Superior temporal gyrus (tissue), 1 donor: ENCODE data around the gene NPC1.
"Not testable (repeated sequence)": the region's sequence is repeated elsewhere in the genome, so short reads cannot be mapped to it uniquely, and the experiment has no call there.

ENCODE experiments used
- DNase-seq: peaks from one replicate; pipeline ENCODE4 v3.0.0-alpha.2; 2016; ENCODE audit errors: extremely low spot score

NPC1 gene

DNA sequence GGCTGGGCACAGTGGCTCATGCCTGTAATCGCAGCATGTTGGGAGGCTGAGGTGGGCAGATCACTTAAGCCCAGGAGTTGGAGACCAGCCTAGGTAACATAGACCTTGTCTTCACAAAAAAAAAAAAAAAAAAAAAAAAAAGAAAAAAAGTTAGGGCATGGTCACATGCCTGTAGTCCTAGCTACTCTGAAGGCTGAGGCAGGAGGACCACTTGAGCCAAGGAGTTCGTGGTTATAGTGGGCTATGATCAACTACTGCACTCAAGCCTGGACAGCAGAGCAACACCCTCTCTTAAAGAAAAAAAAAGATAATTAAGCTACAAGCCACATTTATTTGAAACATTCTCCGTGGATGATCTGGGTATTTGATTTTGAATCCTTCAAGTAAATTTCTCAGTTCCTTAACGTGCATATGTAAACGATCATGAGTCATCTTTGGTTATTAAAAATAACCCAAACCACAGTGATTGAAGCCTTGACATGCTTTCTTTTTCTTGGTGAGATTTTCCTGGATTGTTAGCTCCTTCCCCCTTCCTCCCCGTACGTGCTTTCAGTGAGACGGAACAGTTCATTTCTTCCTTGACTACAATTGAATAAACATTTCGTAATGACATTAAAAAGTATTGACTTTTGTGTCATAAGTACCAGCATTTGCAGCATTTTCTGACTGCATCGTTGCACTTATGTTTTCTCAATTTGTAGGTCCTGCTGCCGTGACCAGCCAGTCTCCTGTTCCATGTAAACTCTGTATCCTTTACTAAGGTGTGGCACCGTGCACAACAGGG lies 62.7 kb downstream of the NPC1 start:
- DNase-seq: no peak

DNA sequence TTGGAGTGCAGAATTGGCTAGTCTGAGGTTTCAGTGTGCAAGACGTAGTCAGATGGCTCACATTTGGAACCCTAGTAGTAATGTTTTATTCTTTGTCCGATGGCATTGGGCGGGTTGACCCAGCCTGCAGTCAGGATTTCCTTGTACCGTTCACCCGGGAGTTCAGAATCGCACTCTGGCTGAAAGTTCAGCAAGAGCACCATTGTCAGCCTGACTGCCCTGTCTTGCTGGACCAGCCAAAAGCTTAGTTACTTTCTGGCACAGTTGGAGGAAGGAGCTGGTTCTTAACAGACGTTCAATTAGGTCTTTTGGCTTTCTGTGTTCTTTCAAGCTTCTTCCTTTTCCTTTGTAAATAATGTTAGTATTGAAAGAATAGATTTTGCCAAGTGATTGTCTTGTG lies 64.4 kb downstream of the NPC1 start:
- no peak for DNase-seq

DNA sequence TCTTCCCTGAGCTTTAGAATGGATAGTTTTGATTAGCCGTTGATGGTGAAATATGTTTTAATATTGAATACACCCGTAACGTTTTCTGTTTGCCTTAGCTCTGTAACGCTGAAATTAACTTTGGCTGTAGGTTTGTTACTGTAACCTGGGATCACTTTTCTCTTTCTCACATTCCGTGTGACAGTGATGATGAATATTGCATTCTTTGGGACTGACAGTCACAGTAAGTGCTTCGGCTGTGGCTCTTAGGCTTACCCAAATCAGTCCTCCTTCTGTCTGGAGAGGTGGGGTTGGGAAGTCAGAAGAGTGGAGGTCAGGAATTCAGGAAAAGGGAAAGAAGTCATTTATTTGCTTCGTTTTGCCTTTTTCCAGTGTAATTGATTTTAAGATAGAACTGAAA lies 65.0 kb downstream of the NPC1 start:
- DNase-seq: no peak

DNA sequence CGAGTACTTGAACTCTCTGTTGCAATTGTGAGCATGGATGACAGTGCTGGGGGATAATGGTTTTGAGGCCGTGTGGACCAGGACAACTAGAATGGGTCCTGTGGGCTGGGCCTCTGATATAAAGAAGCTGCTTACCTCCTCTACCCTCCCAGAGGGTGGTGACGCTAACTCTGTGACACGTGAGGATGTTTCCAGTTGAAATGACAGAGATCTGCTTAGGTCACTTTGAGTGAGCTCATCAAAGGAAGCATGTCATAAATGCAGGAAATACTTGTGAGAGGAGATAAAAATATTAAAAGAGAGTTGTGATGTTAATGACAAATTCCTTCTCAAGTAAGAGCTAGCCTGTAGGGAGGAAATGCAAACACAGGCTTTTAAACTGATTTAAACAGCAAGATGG lies 66.6 kb downstream of the NPC1 start:
- no peak for DNase-seq

DNA sequence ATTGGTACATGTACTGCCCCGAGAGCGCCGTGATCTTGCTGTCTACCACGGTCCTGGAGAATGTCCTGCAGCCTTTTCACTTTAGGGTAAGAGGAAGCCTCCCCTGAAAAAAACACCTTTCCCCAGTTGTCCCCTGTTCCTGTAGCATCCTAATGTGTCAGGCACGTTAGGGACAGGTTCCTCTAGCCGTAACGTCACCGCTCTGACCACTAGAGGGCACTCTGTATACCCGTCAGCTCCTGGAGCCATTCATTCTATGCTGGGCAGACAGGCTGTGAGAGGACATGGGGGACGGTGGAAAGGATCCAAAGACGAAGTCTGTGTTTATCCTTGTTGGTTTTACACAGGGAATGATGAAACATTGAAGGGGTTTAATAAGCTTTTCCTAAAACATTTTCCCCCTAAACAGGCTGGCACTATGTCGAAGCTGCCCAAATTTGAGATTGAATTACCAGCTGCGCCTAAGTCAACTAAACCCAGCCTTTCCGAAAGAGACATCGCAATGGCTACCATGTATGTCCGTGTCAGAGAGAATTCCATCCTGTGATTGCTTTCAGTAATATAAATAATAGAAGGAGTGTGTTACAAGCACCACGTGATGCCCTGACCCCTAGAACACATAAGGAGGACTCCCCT lies 70.3 kb downstream of the NPC1 start:
- DNase-seq: peak; percentile 94

DNA sequence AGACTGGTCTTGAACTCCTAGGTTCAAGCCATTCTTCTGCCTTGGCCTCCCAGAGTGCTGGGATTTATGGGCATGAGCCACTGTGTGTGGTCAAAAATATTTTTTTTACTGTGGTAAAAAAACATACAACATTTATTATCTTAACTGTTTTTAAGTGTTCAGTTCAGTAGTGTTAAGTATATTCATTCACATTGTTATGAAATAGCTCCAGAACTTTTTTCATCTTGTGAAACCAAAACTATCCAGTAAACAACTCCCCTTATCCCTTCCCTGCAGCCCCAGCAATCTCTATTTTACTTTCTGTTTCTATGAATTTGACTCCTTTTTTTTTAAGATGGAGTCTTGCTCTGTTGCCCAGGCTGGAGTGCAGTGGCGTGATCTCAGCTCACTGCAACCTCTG lies 73.7 kb downstream of the NPC1 start:
- DNase-seq: no peak

DNA sequence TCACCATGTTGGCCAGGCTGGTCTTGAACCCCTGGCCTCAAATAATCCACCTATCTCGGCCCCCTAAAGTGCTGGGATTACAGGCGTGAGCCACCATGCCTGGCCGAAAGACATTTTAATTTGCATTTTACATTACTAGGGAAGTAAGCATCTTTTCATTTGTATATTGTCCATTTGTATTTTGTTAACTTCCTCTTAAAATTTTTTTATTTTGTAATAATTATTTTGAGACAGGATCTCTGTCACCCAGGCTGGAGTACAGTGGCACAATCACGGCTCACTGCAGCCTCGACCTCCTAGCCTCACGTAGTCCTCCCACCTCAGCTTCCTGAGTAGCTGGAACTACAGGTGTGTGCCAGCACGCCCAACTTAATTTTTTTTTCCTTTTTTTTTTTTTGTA lies 74.1 kb downstream of the NPC1 start:
- DNase-seq: not testable (repeated sequence)

DNA sequence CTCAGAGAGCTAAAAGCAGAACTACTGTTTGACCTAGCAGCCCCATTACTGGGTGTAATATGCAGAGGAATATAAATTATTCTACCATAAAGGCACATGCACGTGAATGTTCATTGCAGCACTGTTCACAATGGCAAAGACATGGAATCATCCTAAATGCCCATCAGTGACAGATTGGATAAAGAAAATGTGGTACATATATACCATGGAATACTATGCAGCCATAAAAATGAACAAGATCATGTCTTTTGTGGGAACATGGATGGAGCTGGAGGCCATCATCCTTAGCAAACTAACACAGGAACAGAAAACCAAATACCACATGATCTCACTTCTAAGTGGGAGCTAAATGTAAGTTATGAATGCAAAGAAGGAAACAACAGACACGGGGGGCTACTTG lies 75.4 kb downstream of the NPC1 start:
- DNase-seq: not testable (repeated sequence)

DNA sequence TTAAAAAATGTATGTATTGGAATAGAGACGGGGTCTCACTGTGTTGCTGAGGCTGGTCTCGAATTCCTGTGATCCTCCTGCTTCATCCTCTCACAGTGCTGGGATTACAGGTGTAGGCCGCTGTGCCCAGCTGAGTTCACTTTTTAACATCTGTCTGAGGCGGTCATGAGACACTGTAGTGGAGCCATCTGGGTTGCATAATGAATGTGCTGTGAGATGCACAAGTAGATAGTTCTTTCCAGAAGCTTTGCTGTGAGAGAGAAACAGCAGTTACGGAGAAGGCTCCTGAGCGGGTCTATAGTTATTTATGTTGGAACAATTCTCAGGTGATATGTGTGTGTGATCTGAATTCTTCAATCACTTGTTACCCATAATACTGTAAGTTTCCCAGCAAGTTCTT lies 79.9 kb downstream of the NPC1 start:
- no peak for DNase-seq

DNA sequence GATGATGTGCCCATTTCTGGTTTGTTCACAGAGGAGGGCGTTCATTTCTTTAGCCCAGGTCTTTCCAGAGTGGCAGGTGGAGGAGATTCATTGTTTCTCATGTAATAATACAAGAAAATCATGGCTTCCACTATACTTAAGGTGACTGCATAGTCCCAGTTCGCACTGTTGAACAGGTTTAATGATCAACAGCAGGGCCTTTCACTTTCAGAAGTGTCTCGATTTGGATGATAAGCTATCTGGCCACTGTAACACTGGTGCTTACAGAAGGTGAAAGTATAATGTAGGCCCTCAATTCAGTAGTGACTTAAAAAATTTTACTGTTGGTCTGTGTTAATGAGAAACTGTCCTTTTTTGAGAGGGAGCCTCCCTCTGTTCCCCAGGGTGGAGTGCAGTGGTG lies 81.6 kb downstream of the NPC1 start:
- DNase-seq: no peak

DNA sequence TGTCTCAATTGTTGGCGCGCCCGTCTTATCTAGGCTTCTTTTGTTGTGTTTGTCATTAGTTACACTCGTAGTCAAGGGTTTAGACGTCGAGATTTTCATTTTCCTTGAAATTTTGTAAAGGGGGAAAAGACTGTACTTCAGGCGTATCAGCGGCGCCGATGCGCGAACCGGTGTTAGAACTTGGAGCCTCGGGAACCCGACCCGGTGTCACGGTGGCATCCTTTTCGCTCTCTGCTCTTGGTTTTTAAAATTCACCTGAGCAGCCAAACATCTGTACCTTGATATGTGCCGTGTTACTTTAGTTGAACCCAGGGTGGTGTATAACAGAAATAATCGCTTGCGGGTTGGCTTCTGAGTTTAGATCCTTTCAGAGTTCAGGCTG lies 82.4 kb downstream of the NPC1 start:
- DNase-seq: peak; percentile 35

DNA sequence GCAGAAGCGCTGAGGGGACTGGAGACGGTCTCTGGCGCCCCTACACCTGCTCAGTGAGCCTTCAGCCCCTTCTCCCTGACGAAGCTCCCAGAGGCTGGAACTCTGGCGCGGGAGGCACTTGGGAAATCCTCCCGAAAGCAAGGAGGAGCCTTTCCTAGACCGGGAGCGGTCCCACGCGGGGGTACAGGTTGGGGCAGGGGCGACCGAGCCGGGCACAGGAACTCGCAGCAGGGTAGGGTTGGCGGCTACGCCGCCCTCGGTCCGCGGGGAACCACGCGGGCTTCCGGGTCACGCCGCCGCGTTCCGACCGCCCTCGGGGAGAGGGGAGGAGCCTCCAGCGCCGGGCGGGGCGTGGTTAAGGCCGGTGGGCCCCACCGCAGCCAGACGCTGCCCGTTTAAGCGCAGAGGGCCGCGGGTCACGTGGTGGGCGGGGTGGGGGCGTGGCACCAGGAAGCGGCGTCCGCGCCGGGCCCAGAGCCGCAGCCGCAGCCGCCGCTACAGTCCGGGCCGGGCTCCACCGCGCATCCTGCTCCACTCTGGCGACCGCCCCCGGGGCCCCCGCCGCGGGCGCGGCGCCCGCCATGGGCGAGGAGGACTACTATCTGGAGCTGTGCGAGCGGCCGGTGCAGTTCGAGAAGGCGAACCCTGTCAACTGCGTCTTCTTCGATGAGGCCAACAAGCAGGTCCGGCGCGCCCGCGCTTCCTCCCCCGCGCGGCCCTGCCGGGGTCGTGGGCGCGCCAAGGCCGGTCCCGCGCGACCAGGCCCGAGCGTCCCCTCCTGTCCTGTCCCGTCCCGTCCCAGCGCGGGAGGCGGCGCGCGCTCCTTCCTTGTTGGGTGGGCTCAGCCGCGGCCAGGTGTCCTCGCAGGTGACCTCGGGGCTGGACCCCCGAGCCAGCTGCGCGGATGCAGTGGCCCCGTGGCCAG lies 83.0 kb downstream of the NPC1 start, which contains the start of gene RMC1:
RMC1 (plus strand) TSS at position 474 of the 925 bp plus-strand sequence; CDS start at position 582, 108 bp downstream.
- peak; percentile 92 for DNase-seq

DNA sequence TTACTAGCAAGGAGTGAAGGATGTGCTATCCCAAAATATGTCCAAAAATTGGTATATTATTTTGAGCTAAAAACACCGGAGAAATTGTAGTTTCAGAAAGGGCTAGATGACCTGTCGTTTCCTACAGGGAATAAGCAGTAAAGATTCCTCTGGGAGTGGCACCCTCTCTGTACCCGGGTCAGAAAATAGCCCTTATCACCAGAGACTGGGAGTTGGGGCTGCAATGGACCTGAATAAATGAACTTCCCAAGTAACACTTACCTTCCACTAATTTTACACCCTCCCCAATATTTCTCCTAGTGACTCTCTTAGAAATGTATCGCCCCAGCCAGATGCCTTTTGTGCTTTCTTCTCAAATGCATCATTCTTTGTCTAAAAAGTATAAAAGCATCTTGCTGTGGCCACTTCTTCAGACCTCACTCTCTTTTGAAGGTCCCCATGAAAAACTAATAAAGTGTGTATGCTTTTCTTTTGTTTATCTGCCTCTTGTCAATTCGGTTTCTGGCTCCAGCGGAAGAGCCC lies 83.7 kb downstream of the NPC1 start:
- DNase-seq: no peak

DNA sequence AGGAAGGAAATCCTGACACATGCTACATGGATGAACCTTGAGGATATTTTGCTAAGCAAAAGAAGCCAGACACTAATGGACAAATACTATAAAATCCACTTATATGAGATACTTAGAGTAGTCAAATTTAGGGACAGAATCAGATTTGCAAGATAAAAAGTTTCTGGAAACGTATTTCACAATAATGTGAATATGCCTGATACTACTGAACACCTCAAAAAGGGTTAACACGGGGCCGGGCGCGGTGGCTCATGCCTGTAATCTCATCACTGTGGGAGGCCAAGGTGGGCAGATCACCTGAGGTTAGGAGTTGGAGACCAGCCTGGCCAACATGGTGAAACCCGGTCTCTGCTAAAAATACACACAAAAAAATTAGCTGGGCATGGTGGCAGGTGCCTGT lies 84.7 kb downstream of the NPC1 start:
- no peak for DNase-seq

DNA sequence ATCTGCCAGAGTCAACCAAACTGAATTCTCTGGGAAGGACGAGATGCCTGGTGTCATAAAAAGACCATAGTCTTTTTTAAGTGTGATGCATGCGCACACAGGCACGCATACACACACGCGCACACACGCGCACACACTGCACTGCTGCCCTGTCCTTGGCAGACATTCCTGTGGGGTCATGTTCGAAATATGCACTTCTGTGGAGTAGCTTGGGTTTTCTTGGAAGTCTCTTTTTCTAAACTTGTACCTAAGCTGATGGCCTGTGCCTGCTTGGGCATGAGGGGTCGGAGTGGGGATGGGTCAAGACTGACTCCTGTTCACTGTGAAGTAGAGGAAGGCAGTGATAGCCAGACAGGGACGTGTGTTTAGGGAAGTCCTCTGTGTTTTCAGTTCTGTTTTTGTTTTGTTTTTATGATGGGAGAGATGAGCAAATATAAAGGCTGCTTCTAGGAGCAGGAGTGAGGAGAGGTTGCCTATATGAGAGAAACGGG lies 87.0 kb downstream of the NPC1 start:
- DNase-seq: peak; percentile 6

DNA sequence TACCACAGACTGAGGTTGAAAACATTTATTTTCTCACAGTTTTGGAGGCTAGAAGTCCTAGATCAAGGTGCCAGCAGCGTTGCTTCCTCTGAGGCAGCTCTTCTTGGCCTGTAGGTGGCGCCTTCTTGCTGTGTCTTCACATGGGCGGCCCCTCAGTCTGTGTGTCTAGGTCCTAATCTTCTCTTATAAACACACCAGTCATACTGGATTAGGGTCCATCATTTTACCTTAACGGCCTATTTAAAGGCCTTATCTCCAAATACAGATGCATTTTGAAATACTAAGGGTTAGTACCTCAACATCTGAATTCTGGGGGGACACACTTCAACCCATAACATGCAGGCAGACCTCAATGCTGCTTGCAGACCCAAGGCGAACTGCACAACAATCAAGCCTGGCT lies 87.4 kb downstream of the NPC1 start:
- peak; percentile 83 for DNase-seq

DNA sequence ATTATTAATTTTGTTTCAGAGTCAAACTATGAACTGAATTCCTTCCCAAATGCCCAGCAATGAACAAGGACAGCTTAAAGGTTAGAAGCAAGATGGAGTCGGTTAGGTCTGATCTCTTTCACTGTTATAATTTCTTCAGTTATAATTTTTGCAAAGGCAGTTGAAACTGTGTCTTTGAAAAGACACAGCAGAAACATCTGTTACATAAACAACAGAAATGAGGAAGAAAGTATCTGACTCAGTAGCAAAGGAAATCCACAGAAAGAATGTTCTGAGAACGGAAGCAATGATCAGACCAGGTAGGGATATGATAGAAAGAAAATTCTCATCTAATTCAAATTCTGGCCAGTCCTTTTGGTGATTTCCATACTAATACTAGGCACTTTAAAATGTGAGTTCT lies 88.2 kb downstream of the NPC1 start:
- no peak for DNase-seq

DNA sequence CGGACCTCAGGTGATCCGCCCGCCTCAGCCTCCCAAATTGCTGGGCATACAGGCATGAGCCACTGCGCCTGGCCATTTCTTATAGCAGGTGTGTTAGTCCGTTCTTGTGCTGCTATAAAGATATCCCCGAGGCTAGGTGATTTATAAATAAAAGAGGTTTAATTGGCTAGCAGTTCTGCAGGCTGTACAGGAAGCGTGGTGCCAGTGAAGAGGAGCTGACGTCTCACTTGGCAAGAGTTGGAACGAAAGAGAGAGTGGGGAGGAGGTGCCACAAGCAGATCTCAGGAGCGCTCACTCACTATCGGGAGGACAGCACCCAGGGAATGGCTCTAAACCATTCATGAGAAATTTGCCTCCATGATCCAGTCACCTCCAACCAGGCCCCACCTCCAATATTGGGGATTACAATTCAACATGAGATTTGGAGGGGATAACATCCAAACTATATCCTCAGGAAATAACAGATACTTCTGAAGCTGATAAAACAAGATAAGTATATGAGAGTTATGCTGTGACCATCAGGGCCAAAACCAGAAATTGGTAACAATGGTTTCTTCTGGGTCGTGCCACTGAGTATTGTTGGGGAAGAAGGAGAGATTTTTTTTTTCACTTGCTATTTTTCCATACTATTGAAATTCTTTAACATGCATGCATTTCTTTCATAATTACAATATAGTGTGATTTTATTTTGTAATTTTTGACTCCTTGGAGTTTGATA lies 90.4 kb downstream of the NPC1 start:
- DNase-seq: no peak

DNA sequence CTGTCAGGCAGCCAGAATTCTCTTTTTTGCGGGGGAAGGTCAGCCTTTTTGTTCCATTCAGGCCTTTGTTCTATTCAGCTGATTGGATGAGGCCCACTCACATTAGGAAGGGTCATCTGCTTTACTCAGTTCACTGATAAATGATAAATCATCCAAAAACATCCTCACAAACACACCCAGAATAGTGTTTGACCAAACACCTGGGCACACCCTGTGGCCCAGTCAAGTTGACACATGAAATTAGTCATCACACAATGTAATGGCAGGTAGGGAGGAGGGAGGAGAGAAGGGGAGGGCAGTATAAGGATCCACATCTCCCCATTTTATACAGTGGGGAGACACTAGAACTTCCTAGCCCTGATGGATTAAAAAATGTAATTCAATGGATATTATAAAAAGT lies 91.3 kb downstream of the NPC1 start:
- no peak for DNase-seq

DNA sequence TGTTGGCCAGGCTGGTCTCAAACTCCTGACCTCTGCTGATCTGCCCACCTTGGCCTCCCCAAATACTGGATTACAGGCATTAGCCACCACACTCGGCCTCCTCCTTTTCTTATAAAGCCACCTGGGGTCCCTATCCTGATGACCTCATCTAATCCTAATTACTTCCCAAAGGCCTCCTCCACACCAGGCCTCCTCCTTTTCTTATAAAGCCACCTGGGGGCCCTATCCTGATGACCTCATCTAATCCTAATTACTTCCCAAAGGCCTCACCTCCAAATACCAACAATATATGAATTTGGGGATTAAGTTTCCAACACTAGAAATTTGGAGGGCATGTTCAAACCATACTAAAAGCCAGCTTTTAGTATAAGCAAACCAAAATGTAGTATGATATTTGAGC lies 92.7 kb downstream of the NPC1 start:
- DNase-seq: no peak

DNA sequence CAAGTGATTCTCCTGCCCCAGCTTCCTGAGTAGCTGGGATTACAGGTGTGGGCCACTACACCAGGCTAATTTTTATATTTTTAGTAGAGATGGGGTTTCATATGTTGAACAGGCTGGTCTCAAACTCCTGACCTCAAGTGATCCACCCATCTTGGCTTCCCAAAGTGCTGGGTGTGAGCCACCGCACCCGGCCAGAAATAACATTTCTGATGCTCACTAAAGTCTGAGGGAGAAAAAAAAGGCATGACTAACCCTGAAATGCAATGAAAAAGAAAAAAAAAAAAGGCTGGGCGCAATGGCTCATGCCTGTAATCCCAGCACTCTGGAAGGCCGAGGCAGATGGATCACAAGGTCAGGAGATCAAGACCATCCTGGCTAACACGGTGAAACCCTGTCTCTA lies 96.7 kb downstream of the NPC1 start:
- not testable (repeated sequence) for DNase-seq
